HepG2 (cell line): Measurements from ENCODE around the gene FBXW2. TPM values are rescaled to one million over a fixed set of nuclear protein-coding genes. Genes with fewer than 3 reads are reported as not detected.
A peak's percentile ranks its signal among the peaks of the same experiment; 100 is the strongest.

Experiments used
- ARID4A ChIP-seq: sonication (generic); formaldehyde crosslinking; IDR thresholded peaks from 2 replicates; pipeline ENCODE4 v1.5.0; 2020; ENCODE audit warnings: mild to moderate bottlenecking, missing genetic modification reagents, borderline replicate concordance
- ATF2 ChIP-seq: sonication (generic); formaldehyde crosslinking; IDR thresholded peaks from 2 replicates; pipeline ENCODE4 v1.4.0; 2020; ENCODE audit warnings: missing genetic modification reagents
- CREM ChIP-seq, 2 experiments: sonication (generic) in 1 of 2; formaldehyde crosslinking in 1 of 2; IDR thresholded peaks; 2 replicates each; pipeline versions ENCODE4 v1.4.0 to v1.6.1; 2016 to 2020; ENCODE audit warnings: antibody characterized with exemption in 1 of 2, mild to moderate bottlenecking in 1 of 2, missing genetic modification reagents in 1 of 2
- ESRRA ChIP-seq: sonication (generic); formaldehyde crosslinking; IDR thresholded peaks from 2 replicates; pipeline ENCODE4 v1.5.1; 2020; ENCODE audit warnings: mild to moderate bottlenecking, low read depth, missing genetic modification reagents
- HDAC2 ChIP-seq: sonication (generic); formaldehyde crosslinking; IDR thresholded peaks from 2 replicates; pipeline ENCODE4 v1.4.0; 2020; ENCODE audit warnings: missing genetic modification reagents
- HES4 ChIP-seq: sonication (generic); formaldehyde crosslinking; IDR thresholded peaks from 2 replicates; pipeline ENCODE4 v1.9.0; 2021; ENCODE audit warnings: mild to moderate bottlenecking, missing genetic modification reagents, borderline replicate concordance
- HNF4G ChIP-seq, 2 experiments: sonication (generic) in 1 of 2; formaldehyde crosslinking in 1 of 2; IDR thresholded peaks; 2 replicates each; pipeline versions ENCODE4 v1.4.0 to v1.6.1; 2011 to 2020; ENCODE audit warnings: borderline replicate concordance in 2 of 2, low read depth in 2 of 2, mild to moderate bottlenecking in 2 of 2, low read length in 1 of 2, missing genetic modification reagents in 1 of 2, moderate library complexity in 1 of 2
- HNRNPH1 ChIP-seq: fragments of 200-400 bp; formaldehyde crosslinking; optimal IDR thresholded peaks from 2 replicates; pipeline ENCODE3; 2017; ENCODE audit warnings: mild to moderate bottlenecking, low read depth, low read length
- LRRFIP1 ChIP-seq: sonication (generic); formaldehyde crosslinking; conservative IDR thresholded peaks from 2 replicates; pipeline ENCODE4 v1.4.0; 2020; ENCODE audit warnings: missing genetic modification reagents
- NCOA2 ChIP-seq: sonication (generic); formaldehyde crosslinking; IDR thresholded peaks from 2 replicates; pipeline ENCODE4 v1.8.0; 2022; ENCODE audit warnings: inconsistent platforms
- NONO ChIP-seq, 2 experiments: fragments of 450-650 bp in 1 of 2; sonication (generic) in 1 of 2; formaldehyde crosslinking in 1 of 2; IDR thresholded peaks in 1 of 2; conservative IDR thresholded peaks in 1 of 2; 2 replicates each; pipeline versions ENCODE4 v1.6.1 to v1.8.0; 2017 to 2022; ENCODE audit warnings: mild to moderate bottlenecking in 1 of 2, missing genetic modification reagents in 1 of 2, moderate library complexity in 1 of 2
- NR1H2 ChIP-seq: sonication (generic); formaldehyde crosslinking; IDR thresholded peaks from 2 replicates; pipeline ENCODE4 v1.8.1; 2022; ENCODE audit warnings: low read depth, missing genetic modification reagents, borderline replicate concordance
- SP1 ChIP-seq, 2 experiments: fragments of 450-650 bp in 1 of 2; sonication (generic) in 1 of 2; formaldehyde crosslinking in 1 of 2; IDR thresholded peaks; 2 replicates each; pipeline versions ENCODE4 v1.4.0 to v1.6.1; 2016 to 2020; ENCODE audit warnings: missing genetic modification reagents in 1 of 2
- TARDBP ChIP-seq: sonication (generic); formaldehyde crosslinking; IDR thresholded peaks from 2 replicates; pipeline ENCODE4 v1.8.0; 2022; ENCODE audit warnings: mild to moderate bottlenecking, missing genetic modification reagents
- TBX3 ChIP-seq: fragments of 450-650 bp; IDR thresholded peaks from 2 replicates; pipeline ENCODE4 v1.6.1; 2017; ENCODE audit warnings: antibody characterized with exemption, mild to moderate bottlenecking, inconsistent platforms, borderline replicate concordance
- ZNF430 ChIP-seq: sonication (generic); formaldehyde crosslinking; IDR thresholded peaks from 2 replicates; pipeline ENCODE4 v1.9.0; 2021; ENCODE audit warnings: mild to moderate bottlenecking, missing genetic modification reagents
- ZNF678 ChIP-seq: sonication (generic); formaldehyde crosslinking; IDR thresholded peaks from 2 replicates; pipeline ENCODE4 v1.4.0; 2020; ENCODE audit warnings: mild to moderate bottlenecking, missing genetic modification reagents
- ZNF747 ChIP-seq: sonication (generic); formaldehyde crosslinking; IDR thresholded peaks from 2 replicates; pipeline ENCODE4 v1.8.1; 2023; ENCODE audit warnings: missing genetic modification reagents, mild to moderate bottlenecking, borderline replicate concordance
- polyA plus RNA-seq, 8 experiments: library from polyadenylated mRNA; depleted of rRNA in 3 of 8; stranded (reverse) in 7 of 8; unstranded in 1 of 8; fragments of >200 nt; fragmentation: Illumina TruSeq in 4 of 8; extraction: Trizol in 4 of 8; gene quantifications; 2 replicates each; pipeline versions ENCODE4 v1.2.1 to v1.2.3, GENCODE V29; 2011 to 2016; ENCODE audit warnings: low read depth in 4 of 8, missing spikeins in 1 of 8, mixed read lengths in 1 of 8; ENCODE audit not compliant: insufficient read depth in 1 of 8
- total RNA-seq, 5 experiments: library from RNA; depleted of rRNA; stranded (reverse); fragments of >200 nt; fragmentation: Illumina TruSeq; extraction: Trizol; gene quantifications; 2 replicates each; pipeline ENCODE4 v1.2.3, GENCODE V29; 2016; ENCODE audit warnings: low read depth in 1 of 5

Gene FBXW2
- total and polyA plus RNA-seq, 2 of the 13 experiments (the other 11 are each of a cell fraction or from before 2014, with no cell fraction given): 35.4 to 43.1 TPM

GRCh38 chr9:120730654-120731514 lies 62.3 kb downstream of the FBXW2 start (continued):
- TF ChIP-seq CREM (IDR thresholded peaks at IDR 0.05): peak; percentile 67; the same call in 1 of the 2 replicates
- TF ChIP-seq CREM (CRISPR knock-in tag; IDR thresholded peaks at IDR 0.05): no peak
- TF ChIP-seq TARDBP: peak; percentile 81; the same call in 1 of the 2 replicates
- no peak for TF ChIP-seq NONO (IDR thresholded peaks at IDR 0.05)
- TF ChIP-seq NONO (CRISPR knock-in tag; conservative IDR thresholded peaks at IDR 0.05): 0 out of 2 replicates have a peak, but pooled peaks have one; percentile 31
- TF ChIP-seq HES4: no peak
- no peak for TF ChIP-seq SP1 (IDR thresholded peaks at IDR 0.05)
- TF ChIP-seq SP1 (CRISPR knock-in tag; IDR thresholded peaks at IDR 0.05): 0 out of 2 replicates have a peak, but pooled peaks have one; percentile 16
- TF ChIP-seq HNRNPH1: no peak
- TF ChIP-seq HNF4G (IDR thresholded peaks at IDR 0.05; ENCODE audit: borderline replicate concordance, low read depth, low read length): peak; percentile 91
- TF ChIP-seq HNF4G (CRISPR knock-in tag; IDR thresholded peaks at IDR 0.05; ENCODE audit: borderline replicate concordance, low read depth): no peak
- peak; percentile 71; the same call in 1 of the 2 replicates for TF ChIP-seq TBX3
- TF ChIP-seq ARID4A (CRISPR knock-in tag): no peak; the same call in 1 of the 2 replicates
- peak; percentile 95 for TF ChIP-seq HDAC2
- TF ChIP-seq ZNF430 (CRISPR knock-in tag): no peak
- TF ChIP-seq NCOA2 (CRISPR knock-in tag): peak; percentile 81; the same call in 1 of the 2 replicates
- peak; percentile 52; the same call in 1 of the 2 replicates for TF ChIP-seq NR1H2 (CRISPR knock-in tag)
- 0 out of 2 replicates have a peak, but pooled peaks have one; percentile 45 for TF ChIP-seq ESRRA
- no peak for TF ChIP-seq ATF2 (CRISPR knock-in tag)
- TF ChIP-seq LRRFIP1: no peak
- no peak for TF ChIP-seq ZNF678 (CRISPR knock-in tag)
- 0 out of 2 replicates have a peak, but pooled peaks have one; percentile 57 for TF ChIP-seq ZNF747 (CRISPR knock-in tag)
